CD4-positive, CD25-positive, alpha-beta regulatory T cell (primary cell): ENCODE results near the gene MAST4. TPM values are rescaled to one million over a fixed set of nuclear protein-coding genes. Genes with fewer than 3 reads are reported as not detected.

ENCODE experiments used
- ATAC-seq, 2 donors: fragments of 150-1000 bp; cut with Tn5 transposase; one replicate each; pipeline ENCODE4 v1.10.0; 2021; ENCODE audit warnings: low read depth in 2 of 2, moderate number of reproducible peaks in 2 of 2, moderate library complexity in 1 of 2
- DNase-seq, 3 donors: peaks; one replicate each; pipeline versions ENCODE4 v3.0.0 to v3.0.0-alpha.2; 2012 to 2022; ENCODE audit warnings: mixed read lengths in 1 of 3
- H3K27ac ChIP-seq: one replicate; pipeline ENCODE4 v1.7.0; 2013; ENCODE audit warnings: mild to moderate bottlenecking, low read length; ENCODE audit not compliant: insufficient read depth, poor library complexity, severe bottlenecking
- H3K27me3 ChIP-seq: one replicate; pipeline ENCODE4 v1.7.0; 2013; ENCODE audit warnings: low read length; ENCODE audit not compliant: control insufficient read depth, insufficient read depth
- H3K36me3 ChIP-seq: one replicate; pipeline ENCODE4 v1.7.0; 2013; ENCODE audit warnings: mild to moderate bottlenecking, low read length, moderate library complexity; ENCODE audit not compliant: control insufficient read depth, insufficient read depth
- H3K4me1 ChIP-seq: 2 replicates; pipeline ENCODE4 v1.7.0; 2013; ENCODE audit warnings: mild to moderate bottlenecking, low read length; ENCODE audit not compliant: insufficient read depth, control insufficient read depth, poor library complexity, severe bottlenecking
- H3K4me3 ChIP-seq: one replicate; pipeline ENCODE4 v1.7.0; 2013; ENCODE audit warnings: low read depth, mild to moderate bottlenecking, low read length, moderate library complexity
- H3K9me3 ChIP-seq, 2 experiments: 1 replicate in 1 of 2; 2 replicates in 1 of 2; pipeline ENCODE4 v1.7.0; 2013; ENCODE audit warnings: low read length in 2 of 2, mild to moderate bottlenecking in 1 of 2, moderate library complexity in 1 of 2; ENCODE audit not compliant: control insufficient read depth in 2 of 2
- H3K27ac Mint-ChIP-seq, 3 donors: one replicate each; pipeline ENCODE4 v1.8.0; 2020 to 2022; ENCODE audit warnings: mild to moderate bottlenecking in 3 of 3, mixed read lengths in 3 of 3, moderate library complexity in 2 of 3
- H3K27me3 Mint-ChIP-seq: one replicate; pipeline ENCODE4 v1.8.0; 2022; ENCODE audit warnings: mild to moderate bottlenecking, mixed read lengths
- H3K36me3 Mint-ChIP-seq: one replicate; pipeline ENCODE4 v1.8.0; 2020; ENCODE audit warnings: mixed read lengths
- H3K4me1 Mint-ChIP-seq, 4 donors: one replicate each; pipeline ENCODE4 v1.8.0; 2020 to 2022; ENCODE audit warnings: mixed read lengths in 4 of 4, mild to moderate bottlenecking in 1 of 4
- H3K4me3 Mint-ChIP-seq, 4 donors: one replicate each; pipeline ENCODE4 v1.8.0; 2020 to 2022; ENCODE audit warnings: mild to moderate bottlenecking in 4 of 4, mixed read lengths in 4 of 4, moderate library complexity in 3 of 4
- H3K9me3 Mint-ChIP-seq, 7 donors: one replicate each; pipeline ENCODE4 v1.8.0; 2020 to 2022; ENCODE audit warnings: mixed read lengths in 7 of 7, mild to moderate bottlenecking in 3 of 7, moderate library complexity in 2 of 7
- polyA plus RNA-seq, 4 donors: library from polyadenylated mRNA; unstranded; fragments of 300-500 nt; fragmentation: Illumina TruSeq; gene quantifications; one replicate each; pipeline ENCODE4 v1.2.3, GENCODE V29; 2021
- total RNA-seq: library from RNA; stranded (reverse); gene quantifications from one replicate; pipeline ENCODE4 v1.2.3, GENCODE V29; 2022

Gene MAST4
- total and polyA plus RNA-seq, 5 donors from 2014 or later, result 11.7 to 54.1 (median 12.7) TPM

DNA sequence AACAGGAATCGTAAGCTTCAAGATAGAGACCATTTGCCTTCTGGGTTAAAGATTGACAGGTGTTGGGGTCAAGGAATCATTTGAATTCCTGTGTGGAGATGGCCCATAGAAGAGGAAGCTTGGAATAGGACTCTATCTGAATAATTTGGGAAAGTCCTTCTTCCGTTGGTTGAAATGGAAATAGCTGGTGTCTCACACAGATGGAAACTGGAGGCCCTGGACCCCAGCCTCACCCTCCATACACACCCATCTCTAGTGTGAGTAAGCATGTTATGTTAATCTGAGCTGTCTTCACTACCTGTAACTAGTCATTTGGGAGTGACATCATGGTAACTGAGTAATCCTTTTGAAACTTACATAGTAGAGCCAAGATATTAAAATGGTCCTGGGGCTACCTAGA lies 416.0 kb downstream of the MAST4 start:
- DNase-seq (no peak), ATAC-seq (peak; percentile 39 to 47)
- H3K9me3 ChIP-seq, result no peaks in the 10 kb centered on the region
- no peaks in the 10 kb centered on the region for H3K27me3 Mint-ChIP-seq
- H3K27ac Mint-ChIP-seq, result peak overlapping the region in 1 of 3 donors; percentile 70
- H3K4me1 ChIP-seq, result peaks cover 39% of the 10 kb centered on the region
- peaks cover 59 to 88% (median 72%) of the 10 kb centered on the region in 4 donors for H3K4me1 Mint-ChIP-seq
- H3K9me3 Mint-ChIP-seq, result no peaks in the 10 kb centered on the region
- peak overlapping the region in 2 of 4 donors; percentile 12 to 64 for H3K4me3 Mint-ChIP-seq
- H3K27me3 ChIP-seq, result no peaks in the 10 kb centered on the region
- peak overlapping the region; percentile 8 for H3K4me3 ChIP-seq
- H3K36me3 Mint-ChIP-seq, result peaks cover 8% of the 10 kb centered on the region
- no peak overlapping the region for H3K27ac ChIP-seq
- H3K36me3 ChIP-seq, result no peaks in the 10 kb centered on the region

GRCh38 chr5:67013719-67014118 lies 417.5 kb downstream of the MAST4 start:
- ATAC-seq, result no peak
- Mint-ChIP-seq H3K36me3 (peaks cover 15% of the 10 kb centered on the region), H3K27ac (no peak overlapping the region), H3K9me3 (no peaks in the 10 kb centered on the region), H3K27me3 (no peaks in the 10 kb centered on the region), H3K4me1 (peaks cover 53 to 81% (median 62%) of the 10 kb centered on the region in 4 donors), H3K4me3 (no peak overlapping the region)
- no peaks in the 10 kb centered on the region for H3K27me3 ChIP-seq
- no peaks in the 10 kb centered on the region for H3K36me3 ChIP-seq
- H3K4me1 ChIP-seq, result peaks cover 31% of the 10 kb centered on the region
- H3K4me3 ChIP-seq, result no peak overlapping the region
- no peaks in the 10 kb centered on the region for H3K9me3 ChIP-seq
- DNase-seq, result no peak
- no peak overlapping the region for H3K27ac ChIP-seq

DNA sequence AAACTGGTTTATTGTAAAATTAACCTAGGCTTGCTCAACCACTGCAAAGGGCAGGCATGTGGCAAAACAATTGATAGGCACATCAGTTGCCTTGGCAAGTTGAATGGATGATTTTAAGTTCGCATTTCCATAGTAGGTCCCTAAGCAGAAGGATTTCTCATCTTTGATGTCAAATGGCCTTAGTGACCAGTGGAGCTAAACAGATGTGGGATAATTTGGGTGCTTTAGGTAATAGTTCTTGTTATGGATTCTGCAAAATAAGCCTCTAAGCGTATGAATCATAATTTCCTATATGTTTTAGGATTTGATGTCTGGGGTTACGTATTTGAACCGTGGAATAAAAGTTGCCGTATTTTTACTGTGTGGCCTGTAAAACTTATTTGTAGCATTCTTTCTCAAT lies 418.0 kb downstream of the MAST4 start:
- no peaks in the 10 kb centered on the region for H3K9me3 Mint-ChIP-seq
- peaks cover 49 to 77% (median 58%) of the 10 kb centered on the region in 4 donors for H3K4me1 Mint-ChIP-seq
- no peaks in the 10 kb centered on the region for H3K27me3 Mint-ChIP-seq
- ATAC-seq (no peak), DNase-seq (no peak)
- Histone ChIP-seq H3K4me1 (peaks cover 31% of the 10 kb centered on the region), H3K4me3 (peak overlapping the region; percentile 46), H3K27me3 (no peaks in the 10 kb centered on the region), H3K9me3 (no peaks in the 10 kb centered on the region), H3K27ac (no peak overlapping the region), H3K36me3 (no peaks in the 10 kb centered on the region)
- H3K27ac Mint-ChIP-seq, result peak overlapping the region in 1 of 3 donors; percentile 50
- peaks cover 15% of the 10 kb centered on the region for H3K36me3 Mint-ChIP-seq
- H3K4me3 Mint-ChIP-seq, result peak overlapping the region in 2 of 4 donors; percentile 18 to 23

- Histone ChIP-seq H3K27me3 (no peaks in the 10 kb centered on the region), H3K36me3 (no peaks in the 10 kb centered on the region), H3K4me1 (peaks cover 27% of the 10 kb centered on the region), H3K9me3 (no peaks in the 10 kb centered on the region), H3K4me3 (peak overlapping the region; percentile 46), H3K27ac (no peak overlapping the region)
- H3K27ac Mint-ChIP-seq, result peak overlapping the region in 2 of 3 donors; percentile 28 to 50
- ATAC-seq (no peak), DNase-seq (no peak)
- H3K27me3 Mint-ChIP-seq, result no peaks in the 10 kb centered on the region
- peaks cover 44 to 77% (median 53%) of the 10 kb centered on the region in 4 donors for H3K4me1 Mint-ChIP-seq
- no peaks in the 10 kb centered on the region for H3K9me3 Mint-ChIP-seq
- peak overlapping the region in 3 of 4 donors; percentile 1 to 23 (median 18) for H3K4me3 Mint-ChIP-seq
- H3K36me3 Mint-ChIP-seq, result peaks cover 20% of the 10 kb centered on the region
Measured at GRCh38 chr5:67014957-67015400, 418.8 kb downstream of the MAST4 start.

GRCh38 chr5:67015541-67016191 lies 419.5 kb downstream of the MAST4 start:
- no peaks in the 10 kb centered on the region for H3K36me3 ChIP-seq
- H3K27me3 Mint-ChIP-seq, result no peaks in the 10 kb centered on the region
- H3K9me3 ChIP-seq, result no peaks in the 10 kb centered on the region
- H3K27me3 ChIP-seq, result no peaks in the 10 kb centered on the region
- H3K36me3 Mint-ChIP-seq, result peaks cover 20% of the 10 kb centered on the region
- H3K27ac ChIP-seq, result no peak overlapping the region
- no peak for DNase-seq
- no peak overlapping the region for H3K27ac Mint-ChIP-seq
- peaks cover 45 to 70% (median 54%) of the 10 kb centered on the region in 4 donors for H3K4me1 Mint-ChIP-seq
- H3K4me1 ChIP-seq, result peaks cover 20% of the 10 kb centered on the region
- no peak for ATAC-seq
- H3K9me3 Mint-ChIP-seq, result no peaks in the 10 kb centered on the region
- peak overlapping the region in 1 of 4 donors; percentile 1 for H3K4me3 Mint-ChIP-seq
- H3K4me3 ChIP-seq, result peak overlapping the region; percentile 39

DNA sequence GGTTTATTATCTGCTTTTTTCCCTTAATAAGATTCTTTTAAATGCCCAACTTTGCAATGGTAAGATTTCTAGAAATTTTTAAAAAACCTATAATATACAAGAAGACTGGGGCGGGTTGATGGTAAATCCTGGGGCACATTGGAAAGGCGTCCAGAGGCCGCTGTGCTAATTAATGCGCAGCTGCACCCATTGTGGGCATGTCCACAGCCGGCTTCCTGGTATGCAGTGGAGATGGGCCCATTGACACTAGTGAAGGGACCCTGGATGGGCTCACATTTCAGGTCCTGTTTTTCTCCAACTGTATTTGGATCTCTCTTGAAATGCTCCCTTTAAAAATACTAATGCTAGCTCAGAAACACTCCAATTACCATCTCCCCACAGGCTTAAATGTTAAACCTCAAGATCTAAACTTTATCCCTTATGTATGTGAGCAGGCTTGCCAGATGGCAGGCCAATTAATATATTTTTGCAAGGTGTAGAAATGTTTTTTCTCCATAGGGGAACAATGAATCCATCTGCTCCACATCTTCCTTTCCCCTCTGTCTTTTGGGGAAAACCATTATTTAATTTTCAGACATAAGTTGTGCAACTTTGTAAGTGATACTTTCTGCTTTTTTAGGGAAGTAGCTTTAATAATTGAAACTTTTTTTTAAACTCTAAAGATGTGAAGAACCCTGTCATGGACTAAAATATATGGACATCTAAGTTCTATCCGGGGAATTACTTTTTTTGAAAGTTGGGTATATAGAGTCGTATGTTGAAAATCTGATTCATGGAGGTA lies 423.1 kb downstream of the MAST4 start:
- H3K27me3 Mint-ChIP-seq, result no peaks in the 10 kb centered on the region
- no peaks in the 10 kb centered on the region for H3K9me3 Mint-ChIP-seq
- ATAC-seq, result no peak
- H3K4me3 ChIP-seq, result no peak overlapping the region
- H3K36me3 ChIP-seq, result no peaks in the 10 kb centered on the region
- no peak overlapping the region for H3K27ac ChIP-seq
- no peaks in the 10 kb centered on the region for H3K27me3 ChIP-seq
- H3K36me3 Mint-ChIP-seq, result peaks cover 24% of the 10 kb centered on the region
- no peaks in the 10 kb centered on the region for H3K9me3 ChIP-seq
- H3K4me3 Mint-ChIP-seq, result no peak overlapping the region
- no peak for DNase-seq
- peaks cover 37 to 66% (median 53%) of the 10 kb centered on the region in 4 donors for H3K4me1 Mint-ChIP-seq
- no peak overlapping the region for H3K27ac Mint-ChIP-seq
- peaks cover 11% of the 10 kb centered on the region for H3K4me1 ChIP-seq

DNA sequence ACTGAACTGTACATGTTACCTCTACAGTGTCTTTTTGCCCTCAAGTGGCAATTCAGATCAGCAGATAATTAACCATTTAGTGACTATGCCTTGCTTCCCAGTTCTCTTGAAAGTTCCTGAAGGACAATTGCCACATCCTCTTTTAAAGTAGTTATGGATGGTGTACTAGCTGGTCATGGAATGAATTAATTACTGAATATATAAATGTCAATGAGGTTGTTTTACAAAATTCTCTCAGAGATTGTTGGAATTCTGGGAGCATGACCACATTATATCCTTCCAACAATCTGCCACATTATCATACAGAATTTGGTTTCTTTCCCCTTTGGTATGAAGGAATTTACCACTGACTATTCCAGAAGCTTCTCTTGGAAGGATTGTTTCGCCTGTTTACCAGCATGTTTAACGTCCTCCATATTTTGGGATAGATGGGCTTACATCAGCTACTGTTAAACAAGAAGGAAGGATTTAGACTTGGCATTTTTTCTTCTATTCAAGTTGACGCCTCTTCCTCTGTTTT lies 424.0 kb downstream of the MAST4 start:
- peak overlapping the region in 1 of 3 donors; percentile 35 for H3K27ac Mint-ChIP-seq

More for the DNA sequence above, 424.0 kb downstream of the MAST4 start:
- Histone ChIP-seq H3K36me3 (no peaks in the 10 kb centered on the region), H3K4me3 (no peak overlapping the region), H3K27ac (no peak overlapping the region), H3K9me3 (no peaks in the 10 kb centered on the region), H3K4me1 (peaks cover 2% of the 10 kb centered on the region), H3K27me3 (no peaks in the 10 kb centered on the region)
- H3K4me3 Mint-ChIP-seq, result no peak overlapping the region
- no peak for DNase-seq
- peaks cover 30 to 57% (median 46%) of the 10 kb centered on the region in 4 donors for H3K4me1 Mint-ChIP-seq
- no peaks in the 10 kb centered on the region for H3K9me3 Mint-ChIP-seq
- peaks cover 24% of the 10 kb centered on the region for H3K36me3 Mint-ChIP-seq
- ATAC-seq, result no peak
- H3K27me3 Mint-ChIP-seq, result no peaks in the 10 kb centered on the region
